HG03571 (cell line): ENCODE data around the gene ADORA2B.
"Not testable (repeated sequence)": the region's sequence is repeated elsewhere in the genome, so short reads cannot be mapped to it uniquely, and the experiment has no call there.

Experiments used
- ATAC-seq: cut with Tn5 transposase; IDR thresholded peaks from one replicate; pipeline ENCODE4 v1.9.1; 2021; ENCODE audit not compliant: unreplicated experiment

ADORA2B gene

DNA sequence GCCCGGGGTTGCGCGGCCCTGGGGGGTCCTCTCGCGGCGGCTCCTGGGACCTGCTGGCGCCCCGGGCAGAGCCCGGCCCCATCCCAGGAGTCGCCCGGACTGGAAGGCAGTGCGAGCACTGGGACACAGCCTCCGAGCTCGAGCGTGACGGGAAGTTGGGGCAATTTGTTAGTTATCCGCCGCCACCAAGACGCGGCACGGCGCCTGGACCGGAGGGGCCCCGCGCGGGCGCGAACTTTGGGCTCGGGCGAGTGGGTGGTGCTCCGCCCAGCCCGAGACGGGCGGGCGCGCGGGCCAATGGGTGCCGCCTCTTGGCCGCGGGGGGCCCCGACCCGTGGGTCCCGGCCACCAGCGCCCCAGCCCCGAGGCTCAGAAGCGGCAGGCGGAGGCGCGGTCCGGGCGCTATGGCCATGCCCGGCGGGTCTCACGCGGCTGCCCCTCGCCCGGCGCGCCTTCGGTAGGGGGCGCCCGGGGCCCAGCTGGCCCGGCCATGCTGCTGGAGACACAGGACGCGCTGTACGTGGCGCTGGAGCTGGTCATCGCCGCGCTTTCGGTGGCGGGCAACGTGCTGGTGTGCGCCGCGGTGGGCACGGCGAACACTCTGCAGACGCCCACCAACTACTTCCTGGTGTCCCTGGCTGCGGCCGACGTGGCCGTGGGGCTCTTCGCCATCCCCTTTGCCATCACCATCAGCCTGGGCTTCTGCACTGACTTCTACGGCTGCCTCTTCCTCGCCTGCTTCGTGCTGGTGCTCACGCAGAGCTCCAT lies at the start of gene ADORA2B:
TSS of gene ADORA2B (plus strand) at position 372 of the 768 bp plus-strand sequence. CDS start at position 491, 119 bp downstream.
- ATAC-seq: peak; percentile 52

GRCh38 chr17:15896277-15896676 lies 48.7 kb upstream of the ADORA2B start:
- no peak for ATAC-seq

GRCh38 chr17:15896834-15897233 lies 48.1 kb upstream of the ADORA2B start:
- ATAC-seq: no peak

DNA sequence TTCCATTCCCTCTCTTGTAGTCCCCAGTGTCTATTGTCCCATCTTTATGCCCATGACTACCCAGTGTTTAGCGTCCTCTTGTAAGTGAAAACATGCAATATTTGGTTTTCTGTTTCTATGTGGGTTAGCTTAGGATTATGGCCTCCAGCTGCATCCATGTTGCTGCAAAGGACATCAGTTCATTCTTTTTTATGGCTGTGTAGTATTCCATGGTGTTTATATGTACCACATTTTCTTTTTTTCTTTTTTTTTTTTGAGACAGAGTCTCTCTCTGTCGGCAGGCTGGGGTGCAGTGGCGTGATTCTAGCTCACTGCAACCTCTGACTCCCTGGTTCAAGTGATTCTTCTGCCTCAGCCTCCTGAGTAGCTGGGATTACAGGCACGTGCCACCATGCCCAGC lies 45.3 kb upstream of the ADORA2B start:
- ATAC-seq: not testable (repeated sequence)

GRCh38 chr17:15900871-15901270 lies 44.1 kb upstream of the ADORA2B start:
- no peak for ATAC-seq

DNA sequence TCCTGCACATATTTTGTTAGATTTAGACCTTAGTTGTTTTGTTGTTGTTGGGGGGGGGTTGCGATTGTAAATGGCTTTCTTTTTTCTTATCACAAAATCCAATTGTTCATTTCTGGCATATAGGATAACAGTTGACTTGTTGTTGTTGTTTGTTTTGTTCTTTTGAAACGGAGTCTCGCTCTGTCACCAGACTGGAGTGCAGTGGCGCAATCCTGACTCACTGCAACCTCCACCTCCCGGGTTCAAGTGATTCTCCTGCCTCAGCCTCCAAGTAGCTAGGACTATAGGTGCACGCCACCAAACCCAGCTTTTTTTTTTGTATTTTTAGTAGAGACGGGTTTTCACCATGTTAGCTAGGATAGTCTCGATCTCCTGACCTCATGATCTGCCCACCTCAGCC lies 39.7 kb upstream of the ADORA2B start:
- not testable (repeated sequence) for ATAC-seq

DNA sequence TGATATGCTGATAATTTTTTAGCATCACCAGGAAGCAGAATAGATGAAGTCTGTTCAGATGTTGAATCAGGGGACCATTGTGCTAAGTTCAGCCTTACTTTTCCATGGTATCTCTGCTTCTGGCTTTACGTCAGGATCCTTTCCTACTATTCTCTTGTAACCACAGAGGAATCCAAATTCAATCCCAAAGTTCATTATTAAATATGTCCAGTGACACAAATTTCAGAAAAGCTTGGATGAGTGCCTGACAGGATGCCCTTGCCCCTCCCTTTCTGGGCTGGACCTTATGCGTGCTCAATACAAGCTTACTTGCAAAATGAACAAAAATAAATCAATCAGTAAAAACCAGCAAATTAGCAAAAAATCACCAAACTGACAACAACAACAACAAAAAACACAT lies 37.6 kb upstream of the ADORA2B start:
- no peak for ATAC-seq

- ATAC-seq: no peak
Measured at GRCh38 chr17:15908378-15908777, 36.6 kb upstream of the ADORA2B start.

DNA sequence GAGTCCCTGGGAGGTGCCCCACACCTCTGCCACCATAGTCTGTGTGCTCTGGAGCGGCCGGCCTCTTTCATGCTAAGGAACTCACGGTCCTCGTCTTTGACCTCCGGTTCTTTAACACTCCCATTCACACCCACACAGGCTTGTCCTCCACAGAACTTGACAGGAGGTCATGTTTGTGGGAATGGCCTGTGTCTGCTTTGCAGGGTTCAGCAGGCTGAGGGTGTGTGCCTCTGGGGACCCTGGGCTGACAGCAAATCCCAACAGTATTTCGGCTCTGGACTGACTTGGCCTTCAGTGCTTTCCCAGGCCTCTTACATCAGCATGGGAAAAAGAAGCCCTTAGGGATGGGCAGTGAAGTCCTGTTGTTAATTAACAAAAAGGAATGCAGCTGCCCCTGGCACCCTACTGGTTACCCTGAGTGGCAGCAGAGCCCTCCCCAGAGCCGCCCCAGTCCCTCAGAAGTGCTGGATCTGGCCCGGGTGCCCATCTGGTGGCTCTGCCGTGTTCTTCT lies 35.4 kb upstream of the ADORA2B start:
- ATAC-seq: no peak

DNA sequence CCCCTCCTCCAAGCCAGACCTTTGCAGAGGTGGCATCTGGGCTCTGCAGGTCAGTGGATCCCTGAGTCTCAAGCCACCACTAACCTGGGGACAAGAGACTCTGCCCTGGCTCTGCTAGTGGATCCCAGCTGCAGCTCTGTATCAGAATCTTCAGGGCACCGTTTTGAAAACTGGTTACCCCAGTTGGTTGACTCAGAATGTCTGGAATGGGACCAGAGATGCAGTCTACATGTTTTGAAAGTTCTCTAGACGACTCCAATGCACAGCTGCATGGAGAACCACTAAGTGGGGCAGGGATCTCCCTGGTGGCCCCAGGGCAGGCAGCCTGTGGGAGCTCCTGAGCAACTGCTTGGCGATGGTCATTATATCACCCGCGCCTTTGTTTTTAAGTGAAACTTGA lies 34.1 kb upstream of the ADORA2B start:
- no peak for ATAC-seq

GRCh38 chr17:15911701-15912100 lies 33.2 kb upstream of the ADORA2B start:
- not testable (repeated sequence) for ATAC-seq

DNA sequence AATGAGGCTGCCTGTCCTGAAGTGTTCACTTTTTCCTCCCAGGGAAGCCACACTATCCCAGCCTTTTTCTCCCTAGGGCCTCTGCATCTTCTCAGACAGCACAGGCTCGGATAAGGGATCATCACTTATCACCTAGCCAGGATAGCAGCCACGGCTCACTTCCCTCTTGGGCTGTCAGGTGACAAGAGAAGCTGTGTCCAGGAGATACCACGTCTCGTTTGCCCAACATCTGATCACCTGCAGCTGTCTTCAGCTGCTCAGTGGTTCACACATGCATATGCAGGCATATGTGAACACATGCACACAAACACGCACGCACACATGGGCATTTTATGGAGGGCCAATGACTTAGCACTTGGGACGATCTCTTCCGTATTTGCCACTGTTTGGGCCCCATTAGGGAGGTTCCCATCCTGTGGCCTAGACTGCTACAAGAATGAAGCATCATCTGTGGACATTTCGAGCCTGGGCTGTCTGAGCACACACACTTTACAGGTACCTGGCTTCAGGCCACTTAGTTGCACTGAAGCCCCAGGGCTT lies 32.4 kb upstream of the ADORA2B start:
- no peak for ATAC-seq

GRCh38 chr17:15913826-15914225 lies 31.1 kb upstream of the ADORA2B start:
- no peak for ATAC-seq

GRCh38 chr17:15914400-15915170 lies 30.3 kb upstream of the ADORA2B start:
- ATAC-seq: no peak

DNA sequence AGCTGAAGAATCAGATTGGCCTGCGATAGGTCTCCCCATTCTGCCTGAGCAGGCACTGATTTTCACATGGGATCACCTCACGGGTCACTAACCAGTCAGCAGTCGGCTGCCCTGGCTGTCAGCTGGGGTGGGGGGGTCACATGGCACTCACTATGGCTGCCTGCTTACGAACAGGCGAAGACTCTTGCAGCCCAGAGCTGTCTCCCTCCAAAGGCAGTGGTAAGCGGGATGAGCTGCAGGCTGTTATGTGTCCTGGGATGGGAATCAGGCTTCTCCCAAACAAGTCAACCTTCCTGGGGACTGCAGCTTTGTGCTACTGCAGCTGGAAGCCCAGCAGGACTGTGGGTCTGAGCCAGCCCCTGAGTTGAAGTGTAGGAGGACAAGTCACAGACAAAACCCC lies 29.0 kb upstream of the ADORA2B start:
- ATAC-seq: no peak

DNA sequence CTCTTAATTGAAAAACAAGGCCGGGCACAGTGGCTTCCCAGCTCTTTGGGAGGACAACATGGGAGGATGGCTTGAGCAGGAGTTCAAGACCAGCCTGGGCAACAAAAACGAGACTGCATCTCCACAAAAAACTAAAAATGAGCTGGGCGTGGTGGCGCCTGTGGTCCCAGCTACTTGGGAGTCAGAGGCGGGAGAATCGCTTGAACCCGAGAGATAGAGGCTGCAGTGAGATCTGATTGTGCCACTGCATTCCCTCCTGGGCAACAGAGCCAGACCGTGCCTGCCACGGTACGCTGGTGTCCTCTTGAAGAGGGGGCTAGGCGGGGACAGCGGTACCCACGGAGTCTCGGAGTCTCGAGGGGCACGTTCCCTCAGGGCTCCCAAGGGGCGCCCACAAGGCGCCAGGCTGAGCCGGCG lies 27.9 kb upstream of the ADORA2B start:
- no peak for ATAC-seq

DNA sequence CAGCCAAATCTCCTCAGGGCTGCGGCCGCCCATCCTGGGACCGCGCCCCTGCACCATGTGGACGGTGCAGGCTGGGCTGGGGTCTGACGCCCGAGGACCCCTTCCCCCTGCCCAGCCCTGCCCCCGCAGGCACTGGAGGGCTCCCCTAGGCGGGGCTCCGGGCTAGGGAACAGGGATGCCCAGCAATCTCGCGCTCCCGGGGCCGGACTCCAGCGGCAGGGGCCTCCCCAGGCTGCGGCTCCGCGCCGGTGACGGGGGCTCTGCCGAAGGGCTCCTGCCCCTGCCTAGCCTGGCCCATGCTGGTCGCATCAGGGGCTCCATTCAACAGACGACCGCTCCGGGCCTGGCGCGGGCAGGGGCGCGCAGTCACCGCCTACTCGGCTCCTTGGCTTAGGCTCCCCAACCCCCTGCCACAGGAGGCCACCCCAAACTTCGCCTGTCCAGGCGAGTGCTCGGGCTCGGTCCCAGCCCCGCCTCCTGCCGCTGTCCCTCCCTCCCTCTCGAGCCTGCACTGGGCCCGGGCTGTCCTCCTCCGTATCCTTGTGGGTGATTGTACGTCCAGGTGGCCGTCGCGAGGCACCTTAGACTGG lies 27.4 kb upstream of the ADORA2B start:
- no peak for ATAC-seq

- no peak for ATAC-seq
Measured at GRCh38 chr17:15918261-15918660, 26.7 kb upstream of the ADORA2B start.

- ATAC-seq: no peak
Measured at GRCh38 chr17:15918661-15919259, 26.2 kb upstream of the ADORA2B start.

- no peak for ATAC-seq
Measured at GRCh38 chr17:15919466-15919865, 25.5 kb upstream of the ADORA2B start.

GRCh38 chr17:15920758-15921239 lies 24.1 kb upstream of the ADORA2B start:
- ATAC-seq: no peak
